Thoracic aorta (tissue), 2 donors: ENCODE data around the gene FAM240A. TPM values are rescaled to one million over a fixed set of nuclear protein-coding genes. Genes with fewer than 3 reads are reported as not detected.

Experiments
- ATAC-seq: fragments of 150-250 bp; one replicate; pipeline ENCODE4 v1.8.0; 2017; ENCODE audit warnings: low read depth; ENCODE audit not compliant: insufficient number of reproducible peaks, low FRiP score
- DNase-seq: peaks from one replicate; pipeline ENCODE4 v3.0.0-alpha.2; 2020; ENCODE audit warnings: low spot score
- H3K27ac ChIP-seq, 2 donors: fragments of 200-600 bp; sonication (generic); 1 replicate in 1 of 2; 2 replicates in 1 of 2; pipeline ENCODE4 v1.5.1; 2016; ENCODE audit warnings: mild to moderate bottlenecking in 2 of 2, moderate library complexity in 2 of 2
- H3K27me3 ChIP-seq: fragments of 200-600 bp; sonication (generic); replicated peaks from 2 replicates; pipeline ENCODE4 v1.6.0; 2016; ENCODE audit warnings: mild to moderate bottlenecking; ENCODE audit not compliant: insufficient read depth
- H3K36me3 ChIP-seq: fragments of 200-600 bp; sonication (generic); one replicate; pipeline ENCODE4 v1.5.1; 2016
- H3K4me1 ChIP-seq, 2 donors: fragments of 200-600 bp; sonication (generic); 1 replicate in 1 of 2; 2 replicates in 1 of 2; pipeline versions ENCODE4 v1.5.1 to v1.6.0; 2016; ENCODE audit warnings: low read depth in 2 of 2, mild to moderate bottlenecking in 1 of 2; ENCODE audit not compliant: control insufficient read depth in 1 of 2
- H3K4me3 ChIP-seq: fragments of 200-600 bp; sonication (generic); 2 replicates; pipeline ENCODE4 v1.5.1; 2016; ENCODE audit warnings: mild to moderate bottlenecking
- H3K9me3 ChIP-seq: fragments of 200-600 bp; sonication (generic); 2 replicates; pipeline ENCODE4 v1.5.1; 2016
- CTCF ChIP-seq: fragments of 200-600 bp; sonication (generic); IDR thresholded peaks from one replicate; pipeline ENCODE4 v1.5.1; 2019; ENCODE audit warnings: antibody characterized with exemption
- total RNA-seq, 2 donors: library from RNA; depleted of rRNA; stranded (reverse); fragments of >200 nt; gene quantifications; one replicate each; pipeline versions ENCODE4 v1.1.0 to v1.2.3, GENCODE V29; 2016

The FAM240A gene
- total RNA-seq, 2 donors from 2014 or later, result not detected

DNA sequence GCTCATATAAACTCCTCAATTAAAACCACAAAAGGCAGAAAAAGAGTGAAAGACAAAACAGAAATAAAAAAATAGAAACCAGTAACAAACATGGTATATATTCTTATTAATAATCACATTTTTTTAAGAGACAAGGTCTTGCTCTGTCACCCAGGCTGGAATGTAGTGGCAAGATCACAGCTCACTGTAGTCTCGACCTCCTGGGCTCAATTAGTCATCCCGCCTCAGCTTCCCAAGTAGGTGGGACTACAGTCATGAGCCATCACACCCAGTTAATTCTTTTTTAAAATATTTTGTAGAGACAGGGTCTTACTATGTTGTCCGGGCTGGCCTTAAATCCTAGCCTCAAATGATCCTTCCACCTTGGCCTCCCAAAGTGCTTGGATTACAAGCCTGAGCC is 37.1 kb downstream of the FAM240A start:
- H3K27me3 ChIP-seq, result no peaks in the 10 kb centered on the region
- no peak for TF ChIP-seq CTCF
- no peaks in the 10 kb centered on the region for H3K9me3 ChIP-seq
- no peak for ATAC-seq
- no peak for DNase-seq
- no peak overlapping the region for H3K4me3 ChIP-seq
- no peak overlapping the region for H3K27ac ChIP-seq
- H3K36me3 ChIP-seq, result no peaks in the 10 kb centered on the region
- no peaks in the 10 kb centered on the region for H3K4me1 ChIP-seq

DNA sequence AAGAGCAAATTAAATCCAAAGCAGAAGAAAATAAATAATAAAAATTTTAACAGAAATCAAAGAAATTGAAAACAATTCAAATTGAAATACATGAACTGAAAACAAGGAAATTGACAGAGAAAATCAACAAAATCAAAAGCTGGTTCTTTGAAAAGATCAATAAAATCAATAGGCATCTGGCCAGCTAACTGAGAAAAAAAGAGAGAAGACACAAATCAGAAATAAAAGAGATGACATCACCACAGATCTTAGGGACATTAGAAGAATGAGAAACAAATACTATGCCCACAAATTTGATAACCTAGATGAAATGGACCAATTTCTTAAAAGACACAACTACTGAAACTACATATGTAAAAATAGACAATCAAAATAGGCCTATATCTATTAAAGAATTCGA is 38.8 kb downstream of the FAM240A start:
- Histone ChIP-seq H3K27ac (no peak overlapping the region), H3K27me3 (no peaks in the 10 kb centered on the region), H3K4me1 (no peaks in the 10 kb centered on the region), H3K9me3 (no peaks in the 10 kb centered on the region), H3K36me3 (no peaks in the 10 kb centered on the region), H3K4me3 (no peak overlapping the region)
- no peak for ATAC-seq
- TF ChIP-seq CTCF, result no peak
- no peak for DNase-seq

GRCh38 chr3:46655271-46655670 is 42.9 kb downstream of the FAM240A start:
- ATAC-seq (no peak), DNase-seq (no peak)
- Histone ChIP-seq H3K4me1 (no peaks in the 10 kb centered on the region), H3K27ac (no peak overlapping the region), H3K36me3 (no peaks in the 10 kb centered on the region), H3K27me3 (no peaks in the 10 kb centered on the region), H3K4me3 (no peak overlapping the region), H3K9me3 (no peaks in the 10 kb centered on the region)
- no peak for TF ChIP-seq CTCF

DNA sequence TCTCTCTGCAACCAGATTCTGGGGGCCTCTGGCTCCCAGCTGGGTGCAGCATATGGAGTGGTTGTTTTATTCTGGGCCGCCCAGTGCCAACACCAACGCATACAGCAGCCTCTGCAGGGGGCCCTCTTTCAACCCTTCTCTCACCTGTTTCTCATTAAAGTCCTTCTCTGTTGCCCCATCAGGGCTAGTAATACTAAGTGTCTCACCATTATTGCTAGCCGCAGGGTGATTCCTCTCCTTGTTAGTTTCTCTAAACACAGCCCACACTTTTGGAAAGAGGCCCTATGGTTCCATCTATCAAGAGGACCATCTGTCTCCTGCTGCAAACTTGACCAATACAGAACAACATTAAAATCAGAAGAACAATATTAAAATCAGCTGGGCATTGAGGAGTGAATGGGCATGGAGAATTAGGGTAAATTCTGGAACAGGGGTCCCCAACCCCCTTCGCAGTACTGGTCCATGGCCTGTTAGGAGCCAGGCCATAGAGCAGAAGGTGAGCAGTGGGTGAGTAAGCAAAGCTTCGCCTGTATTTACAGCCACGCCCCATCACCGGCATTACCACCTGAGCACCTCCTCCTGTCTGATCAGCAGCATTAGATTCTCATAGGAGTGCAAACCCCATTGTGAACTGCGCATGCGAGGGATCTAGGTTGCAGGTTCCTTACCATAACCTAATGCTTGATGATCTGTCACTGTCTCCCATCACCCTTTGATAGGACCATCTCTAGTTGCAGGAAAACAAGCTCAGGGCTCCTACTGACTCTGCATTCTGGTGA is 44.6 kb downstream of the FAM240A start:
- no peak for ATAC-seq
- Histone ChIP-seq H3K4me3 (no peak overlapping the region), H3K36me3 (no peaks in the 10 kb centered on the region), H3K27me3 (no peaks in the 10 kb centered on the region), H3K9me3 (no peaks in the 10 kb centered on the region), H3K27ac (no peak overlapping the region), H3K4me1 (no peaks in the 10 kb centered on the region)
- no peak for TF ChIP-seq CTCF
- DNase-seq, result no peak

- no peaks in the 10 kb centered on the region for H3K27me3 ChIP-seq
- no peak overlapping the region for H3K4me3 ChIP-seq
- no peaks in the 10 kb centered on the region for H3K4me1 ChIP-seq
- ATAC-seq (no peak), DNase-seq (no peak)
- no peaks in the 10 kb centered on the region for H3K36me3 ChIP-seq
- no peak for TF ChIP-seq CTCF
- H3K27ac ChIP-seq, result no peak overlapping the region
- no peaks in the 10 kb centered on the region for H3K9me3 ChIP-seq
These were observed 47.0 kb downstream of the FAM240A start for GRCh38 chr3:46659285-46659684.
